OCI-LY7 (cell line): ENCODE results near the gene GOLT1A. TPM values are rescaled to one million over a fixed set of nuclear protein-coding genes. Genes with fewer than 3 reads are reported as not detected.

Experiments used
- BruUV-seq: library from RNA; stranded (reverse); fragments of 400-500 nt; replicated peaks from 2 replicates; lab custom pipeline; 2021; lab: Mats Ljungman, UMichigan
- CTCF ChIA-PET: fragments of 300-600 bp; sonication (Branson Sonifier 250); formaldehyde crosslinking; loops from one replicate; lab custom pipeline; 2022; ENCODE audit warnings: antibody characterized with exemption; ENCODE audit not compliant: unreplicated experiment; lab: Charles Lee
- POLR2A ChIA-PET: fragments of 300-600 bp; sonication (Branson Sonifier 250); formaldehyde crosslinking; loops from one replicate; lab custom pipeline; 2022; ENCODE audit warnings: antibody characterized with exemption; lab: Charles Lee
- DNase-seq: peaks from one replicate; pipeline ENCODE4 v3.0.0-alpha.2; 2015; ENCODE audit warnings: low spot score
- H2AFZ ChIP-seq: fragments of 200-600 bp; sonication (generic), shearing (Covaris generic); 2 replicates; pipeline ENCODE4 v1.6.1; 2014; ENCODE audit warnings: mild to moderate bottlenecking, antibody characterized with exemption, low read length, moderate library complexity
- H3K27ac ChIP-seq: fragments of 200-600 bp; sonication (generic); 2 replicates; pipeline ENCODE4 v1.5.1; 2014; ENCODE audit warnings: mixed run types, low read depth, mild to moderate bottlenecking, moderate library complexity, low read length, inconsistent platforms; ENCODE audit not compliant: poor library complexity, severe bottlenecking
- H3K36me3 ChIP-seq: fragments of 200-600 bp; sonication (generic); 2 replicates; pipeline ENCODE4 v1.6.1; 2014; ENCODE audit warnings: mild to moderate bottlenecking, antibody characterized with exemption, low read length, moderate library complexity, mixed read lengths; ENCODE audit not compliant: insufficient read depth
- H3K4me1 ChIP-seq: fragments of 200-600 bp; sonication (generic); 2 replicates; pipeline ENCODE4 v1.5.1; 2014; ENCODE audit warnings: mild to moderate bottlenecking, low read length; ENCODE audit not compliant: insufficient read depth, poor library complexity, severe bottlenecking
- H3K4me2 ChIP-seq: fragments of 200-600 bp; sonication (generic); 2 replicates; pipeline ENCODE4 v1.6.1; 2014; ENCODE audit warnings: mild to moderate bottlenecking, low read length
- H3K4me3 ChIP-seq: fragments of 200-600 bp; sonication (generic); 2 replicates; pipeline ENCODE4 v1.5.1; 2014; ENCODE audit warnings: mild to moderate bottlenecking, low read depth, low read length; ENCODE audit not compliant: poor library complexity, severe bottlenecking
- H3K79me2 ChIP-seq: fragments of 200-600 bp; sonication (generic); 2 replicates; pipeline ENCODE4 v1.6.1; 2016; ENCODE audit warnings: low read depth, mild to moderate bottlenecking, low read length, moderate library complexity, mixed read lengths; ENCODE audit not compliant: insufficient read depth
- H3K9me2 ChIP-seq: fragments of 200-600 bp; sonication (generic); 2 replicates; pipeline ENCODE4 v1.6.1; 2016; ENCODE audit warnings: mild to moderate bottlenecking, low read length, mixed read lengths; ENCODE audit not compliant: insufficient read depth
- H3K9me3 ChIP-seq: fragments of 200-600 bp; sonication (generic); 2 replicates; pipeline ENCODE4 v1.6.1; 2014; ENCODE audit warnings: mild to moderate bottlenecking, mixed run types, low read length, mixed read lengths
- H4K20me1 ChIP-seq: fragments of 200-600 bp; sonication (generic); 2 replicates; pipeline ENCODE4 v1.6.1; 2014; ENCODE audit warnings: mild to moderate bottlenecking, antibody characterized with exemption, low read length, moderate library complexity, mixed read lengths; ENCODE audit not compliant: insufficient read depth
- EZH2phosphoT487 ChIP-seq: fragments of 200-600 bp; sonication (generic); IDR thresholded peaks from 2 replicates; pipeline ENCODE4 v1.6.1; 2018; ENCODE audit warnings: low read depth, borderline replicate concordance, mild to moderate bottlenecking, mixed run types, antibody characterized with exemption, low read length, moderate library complexity, mixed read lengths
- intact Hi-C: fragments of 100-400 bp; cut with micrococcal nuclease; formaldehyde crosslinking; loops from one replicate; pipeline ENCODE4 v1.10.0; 2022; ENCODE audit not compliant: unreplicated experiment
- total RNA-seq, 2 experiments: library from RNA; depleted of rRNA in 1 of 2; stranded (reverse); fragments of >200 nt in 1 of 2; shearing (Covaris generic) in 1 of 2; gene quantifications; 2 replicates each; pipeline ENCODE4 v1.2.3, GENCODE V29; 2014 to 2022
- TF ChIP-seq, protein P1 (sequence below): fragments of 200-600 bp; sonication (generic); conservative IDR thresholded peaks from 2 replicates; pipeline ENCODE4 v1.5.1; 2014; ENCODE audit warnings: mild to moderate bottlenecking, antibody characterized with exemption, low read length, moderate library complexity, mixed read lengths

GOLT1A gene
- total RNA-seq, 2 experiments from 2014 or later, result not detected

DNA sequence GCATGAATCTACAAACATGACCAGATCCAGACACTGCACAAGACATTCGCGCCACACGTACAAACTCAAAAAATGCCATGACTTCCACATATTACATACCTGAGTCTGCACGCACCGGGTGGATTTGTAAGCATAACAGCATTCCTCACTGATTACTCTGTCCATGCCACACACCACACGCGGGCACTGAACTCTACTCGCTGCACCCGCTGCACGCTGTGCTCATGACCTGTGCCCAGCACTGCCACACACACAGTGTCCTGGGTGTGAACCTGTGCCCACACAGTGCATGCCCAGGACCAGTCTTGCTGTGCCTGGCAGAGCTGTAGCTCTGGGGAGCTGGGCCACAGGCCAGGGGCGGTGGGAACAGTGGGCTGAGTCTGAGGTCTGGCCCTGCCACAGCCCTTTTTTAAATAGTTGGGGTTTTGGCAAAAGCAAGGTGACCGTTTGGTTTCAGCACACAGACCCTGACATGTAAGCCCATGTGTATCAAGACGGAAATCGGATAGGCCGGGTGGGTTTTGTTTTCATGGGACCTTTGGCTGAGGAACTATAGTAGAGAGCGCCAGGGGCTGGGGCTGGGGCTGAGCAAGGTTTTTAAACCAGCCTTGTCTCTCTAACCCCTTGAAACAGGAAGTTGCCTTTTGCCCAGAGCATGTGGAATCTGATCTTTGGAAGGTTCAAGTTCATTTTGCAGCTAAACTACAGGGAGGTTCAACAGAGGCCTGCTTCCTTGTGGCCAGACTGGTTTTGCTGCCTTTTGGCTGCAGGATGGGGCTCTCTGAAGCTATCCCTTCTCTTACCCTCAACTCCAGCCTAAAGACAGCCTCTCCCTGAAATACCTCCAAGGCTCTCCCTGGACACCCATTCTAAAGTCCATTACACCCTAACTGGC is 12.3 kb upstream of the GOLT1A start:
- intact Hi-C loops, result no loop called here
- Histone ChIP-seq H3K4me3 (no peak overlapping the region), H3K36me3 (no peaks in the 10 kb centered on the region), H4K20me1 (no peaks in the 10 kb centered on the region), H3K9me2 (no peaks in the 10 kb centered on the region), H2AFZ (no peak overlapping the region), H3K4me1 (no peaks in the 10 kb centered on the region), H3K79me2 (no peaks in the 10 kb centered on the region), H3K4me2 (no peak overlapping the region), H3K27ac (no peak overlapping the region), H3K9me3 (no peaks in the 10 kb centered on the region)
- ChIA-PET POLR2A (no interaction called here), CTCF (interaction anchor here (0.6 kb wide), 1 partner anchor 32 kb away, joined by 4 read pairs; no protein-coding TSS in a partner anchor)
- BruUV-seq, result no TSS peak
- TF ChIP-seq, protein P1, sequence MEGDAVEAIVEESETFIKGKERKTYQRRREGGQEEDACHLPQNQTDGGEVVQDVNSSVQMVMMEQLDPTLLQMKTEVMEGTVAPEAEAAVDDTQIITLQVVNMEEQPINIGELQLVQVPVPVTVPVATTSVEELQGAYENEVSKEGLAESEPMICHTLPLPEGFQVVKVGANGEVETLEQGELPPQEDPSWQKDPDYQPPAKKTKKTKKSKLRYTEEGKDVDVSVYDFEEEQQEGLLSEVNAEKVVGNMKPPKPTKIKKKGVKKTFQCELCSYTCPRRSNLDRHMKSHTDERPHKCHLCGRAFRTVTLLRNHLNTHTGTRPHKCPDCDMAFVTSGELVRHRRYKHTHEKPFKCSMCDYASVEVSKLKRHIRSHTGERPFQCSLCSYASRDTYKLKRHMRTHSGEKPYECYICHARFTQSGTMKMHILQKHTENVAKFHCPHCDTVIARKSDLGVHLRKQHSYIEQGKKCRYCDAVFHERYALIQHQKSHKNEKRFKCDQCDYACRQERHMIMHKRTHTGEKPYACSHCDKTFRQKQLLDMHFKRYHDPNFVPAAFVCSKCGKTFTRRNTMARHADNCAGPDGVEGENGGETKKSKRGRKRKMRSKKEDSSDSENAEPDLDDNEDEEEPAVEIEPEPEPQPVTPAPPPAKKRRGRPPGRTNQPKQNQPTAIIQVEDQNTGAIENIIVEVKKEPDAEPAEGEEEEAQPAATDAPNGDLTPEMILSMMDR, result no peak
- no peak for TF ChIP-seq EZH2phosphoT487
- DNase-seq, result no peak

DNA sequence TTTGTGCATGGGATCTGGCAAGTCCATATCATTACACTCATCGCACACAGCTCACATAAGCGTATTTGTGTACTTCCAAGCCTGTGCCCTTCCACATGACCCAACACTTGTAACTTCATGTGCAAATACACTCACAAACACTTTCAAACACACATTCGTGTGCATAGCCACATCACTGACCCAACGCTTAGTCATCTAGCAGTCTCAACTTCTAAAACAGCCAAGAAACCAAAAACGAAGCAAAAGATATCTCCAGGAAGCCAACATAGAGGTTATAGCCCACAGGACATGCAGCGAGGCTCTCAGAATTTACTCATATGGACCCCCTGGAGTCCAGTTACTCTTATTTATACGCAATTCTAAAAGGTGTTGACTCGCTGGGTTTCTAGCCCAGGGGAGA is 10.9 kb upstream of the GOLT1A start:
- H3K9me2 ChIP-seq, result no peaks in the 10 kb centered on the region
- H3K27ac ChIP-seq, result no peak overlapping the region
- ChIA-PET POLR2A (no interaction called here), CTCF (no interaction called here)
- no peak for TF ChIP-seq EZH2phosphoT487
- TF ChIP-seq, protein P1, result no peak
- no peaks in the 10 kb centered on the region for H3K36me3 ChIP-seq
- no peak overlapping the region for H2AFZ ChIP-seq
- intact Hi-C loops, result no loop called here
- H3K79me2 ChIP-seq, result no peaks in the 10 kb centered on the region
- no peaks in the 10 kb centered on the region for H3K9me3 ChIP-seq
- no peak for DNase-seq
- BruUV-seq, result no TSS peak
- no peaks in the 10 kb centered on the region for H3K4me1 ChIP-seq
- H4K20me1 ChIP-seq, result no peaks in the 10 kb centered on the region
- no peak overlapping the region for H3K4me3 ChIP-seq
- H3K4me2 ChIP-seq, result no peak overlapping the region

DNA sequence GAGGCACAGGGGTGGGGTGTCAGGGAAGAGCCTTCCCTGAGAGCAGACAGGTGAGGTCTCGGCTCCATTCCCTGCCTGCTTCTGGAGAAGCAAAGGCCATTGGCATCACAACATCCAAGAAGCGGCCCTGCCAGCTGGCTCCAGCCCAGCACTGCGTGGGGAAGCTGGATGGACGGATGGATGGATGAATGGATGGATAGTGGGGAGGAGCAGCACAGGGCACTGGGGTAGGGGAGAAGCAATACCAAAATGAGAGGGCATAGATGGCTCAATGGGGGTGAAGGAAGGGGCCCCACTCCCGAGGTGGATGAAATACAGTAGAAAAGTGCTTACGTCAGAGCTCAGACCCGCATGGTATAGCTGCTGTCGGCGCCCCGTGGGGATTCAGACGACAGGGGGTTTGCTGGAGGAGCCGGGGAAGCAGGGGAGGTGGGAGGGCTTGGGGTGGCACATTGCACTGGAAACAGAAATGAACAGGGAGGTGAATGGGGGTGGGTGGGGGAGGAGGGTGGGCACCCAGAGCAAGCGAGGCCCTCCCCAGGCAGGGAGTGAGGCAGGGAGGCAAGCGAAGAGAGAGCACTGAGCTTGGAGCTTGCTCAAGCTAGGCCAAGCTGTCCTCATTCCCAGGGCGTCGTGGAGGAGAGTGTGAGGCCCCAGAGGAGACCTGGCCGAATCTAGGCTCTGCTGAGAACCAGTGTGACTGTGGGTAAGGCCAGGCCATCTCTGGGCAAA is 9.5 kb upstream of the GOLT1A start:
- ChIA-PET POLR2A (no interaction called here), CTCF (no interaction called here)

More for the DNA sequence above, 9.5 kb upstream of the GOLT1A start:
- H2AFZ ChIP-seq, result no peak overlapping the region
- no peaks in the 10 kb centered on the region for H3K9me3 ChIP-seq
- H3K4me3 ChIP-seq, result no peak overlapping the region
- no TSS peak for BruUV-seq
- DNase-seq, result no peak
- no peaks in the 10 kb centered on the region for H3K79me2 ChIP-seq
- no peaks in the 10 kb centered on the region for H4K20me1 ChIP-seq
- no peak overlapping the region for H3K4me2 ChIP-seq
- no peak overlapping the region for H3K27ac ChIP-seq
- TF ChIP-seq, protein P1, result no peak
- no peak for TF ChIP-seq EZH2phosphoT487
- intact Hi-C loops, result no loop called here
- H3K36me3 ChIP-seq, result no peaks in the 10 kb centered on the region
- H3K9me2 ChIP-seq, result no peaks in the 10 kb centered on the region
- H3K4me1 ChIP-seq, result no peaks in the 10 kb centered on the region
